Duodenal mucosa (tissue), 2 donors: Measurements from ENCODE around the gene RBKS.

ENCODE experiments used
- H3K27ac ChIP-seq: one replicate; pipeline ENCODE4 v1.7.0; 2013; ENCODE audit warnings: low read depth, low read length
- H3K27me3 ChIP-seq, 2 donors: one replicate each; pipeline ENCODE4 v1.7.0; 2013; ENCODE audit warnings: low read length in 2 of 2, control low read depth in 1 of 2; ENCODE audit not compliant: insufficient read depth in 2 of 2, control insufficient read depth in 1 of 2
- H3K36me3 ChIP-seq, 2 donors: one replicate each; pipeline ENCODE4 v1.7.0; 2013; ENCODE audit warnings: low read length in 2 of 2, control low read depth in 1 of 2; ENCODE audit not compliant: insufficient read depth in 2 of 2, control insufficient read depth in 1 of 2
- H3K4me1 ChIP-seq, 2 donors: one replicate each; pipeline ENCODE4 v1.7.0; 2013; ENCODE audit warnings: low read length in 2 of 2, control low read depth in 1 of 2; ENCODE audit not compliant: insufficient read depth in 2 of 2, control insufficient read depth in 1 of 2
- H3K4me3 ChIP-seq, 2 donors: one replicate each; pipeline ENCODE4 v1.7.0; 2013; ENCODE audit warnings: low read length in 2 of 2, low read depth in 1 of 2
- H3K9ac ChIP-seq, 2 donors: one replicate each; pipeline ENCODE4 v1.7.0; 2013; ENCODE audit warnings: low read length in 2 of 2, low read depth in 1 of 2
- H3K9me3 ChIP-seq, 2 donors: one replicate each; pipeline ENCODE4 v1.7.0; 2013; ENCODE audit warnings: low read length in 2 of 2, control low read depth in 1 of 2; ENCODE audit not compliant: control insufficient read depth in 1 of 2

RBKS gene

GRCh38 chr2:27798486-27798885 lies 91.7 kb downstream of the RBKS start:
- H3K9ac ChIP-seq, result no peak overlapping the region
- peaks cover 0 to 5% of the 10 kb centered on the region in 2 donors for H3K4me1 ChIP-seq
- H3K27ac ChIP-seq, result no peak overlapping the region
- H3K36me3 ChIP-seq, result peaks cover 0 to 8% of the 10 kb centered on the region in 2 donors
- no peak overlapping the region for H3K4me3 ChIP-seq
- no peaks in the 10 kb centered on the region for H3K27me3 ChIP-seq
- H3K9me3 ChIP-seq, result no peaks in the 10 kb centered on the region

GRCh38 chr2:27797841-27798240 lies 92.3 kb downstream of the RBKS start:
- H3K4me1 ChIP-seq, result peaks cover 0 to 5% of the 10 kb centered on the region in 2 donors
- no peak overlapping the region for H3K9ac ChIP-seq

GRCh38 chr2:27796791-27797765 lies 93.1 kb downstream of the RBKS start:
- no peak overlapping the region for H3K9ac ChIP-seq
- no peak overlapping the region for H3K27ac ChIP-seq
- H3K9me3 ChIP-seq, result no peaks in the 10 kb centered on the region
- H3K27me3 ChIP-seq, result no peaks in the 10 kb centered on the region
- no peak overlapping the region for H3K4me3 ChIP-seq
- H3K36me3 ChIP-seq, result peaks cover 0 to 8% of the 10 kb centered on the region in 2 donors
- peaks cover 0 to 5% of the 10 kb centered on the region in 2 donors for H3K4me1 ChIP-seq

More at GRCh38 chr2:27797841-27798240, 92.3 kb downstream of the RBKS start:
- Histone ChIP-seq H3K9me3 (no peaks in the 10 kb centered on the region), H3K27ac (no peak overlapping the region), H3K36me3 (peaks cover 0 to 8% of the 10 kb centered on the region in 2 donors), H3K27me3 (no peaks in the 10 kb centered on the region), H3K4me3 (no peak overlapping the region)

GRCh38 chr2:27795868-27796277 lies 94.3 kb downstream of the RBKS start:
- Histone ChIP-seq H3K27ac (no peak overlapping the region), H3K4me3 (no peak overlapping the region), H3K27me3 (no peaks in the 10 kb centered on the region), H3K36me3 (peaks cover 0 to 8% of the 10 kb centered on the region in 2 donors), H3K9ac (no peak overlapping the region), H3K9me3 (no peaks in the 10 kb centered on the region), H3K4me1 (peaks cover 0 to 5% of the 10 kb centered on the region in 2 donors)

- Histone ChIP-seq H3K9ac (no peak overlapping the region), H3K27ac (no peak overlapping the region)
Measured at GRCh38 chr2:27795093-27795834, 94.9 kb downstream of the RBKS start.

GRCh38 chr2:27792759-27793158 lies 97.4 kb downstream of the RBKS start:
- Histone ChIP-seq H3K36me3 (peaks cover 0 to 8% of the 10 kb centered on the region in 2 donors), H3K27ac (no peak overlapping the region), H3K9ac (no peak overlapping the region), H3K4me1 (peaks cover 0 to 5% of the 10 kb centered on the region in 2 donors), H3K27me3 (no peaks in the 10 kb centered on the region), H3K4me3 (no peak overlapping the region), H3K9me3 (no peaks in the 10 kb centered on the region)

More at GRCh38 chr2:27795093-27795834, 94.9 kb downstream of the RBKS start:
- no peak overlapping the region for H3K4me3 ChIP-seq
- H3K27me3 ChIP-seq, result no peaks in the 10 kb centered on the region
- H3K4me1 ChIP-seq, result peaks cover 0 to 5% of the 10 kb centered on the region in 2 donors
- peaks cover 0 to 8% of the 10 kb centered on the region in 2 donors for H3K36me3 ChIP-seq
- H3K9me3 ChIP-seq, result no peaks in the 10 kb centered on the region

- Histone ChIP-seq H3K27ac (no peak overlapping the region), H3K4me3 (no peak overlapping the region), H3K9ac (no peak overlapping the region), H3K9me3 (no peaks in the 10 kb centered on the region), H3K27me3 (no peaks in the 10 kb centered on the region), H3K36me3 (peaks cover 0 to 5% of the 10 kb centered on the region in 2 donors), H3K4me1 (peaks cover 0 to 4% of the 10 kb centered on the region in 2 donors)
Measured at GRCh38 chr2:27790796-27791195, 99.4 kb downstream of the RBKS start.

- Histone ChIP-seq H3K9me3 (no peaks in the 10 kb centered on the region), H3K27me3 (no peaks in the 10 kb centered on the region), H3K27ac (no peak overlapping the region), H3K36me3 (peaks cover 7 to 35% of the 10 kb centered on the region in 2 donors), H3K4me3 (no peak overlapping the region), H3K9ac (no peak overlapping the region), H3K4me1 (peaks cover 0 to 5% of the 10 kb centered on the region in 2 donors)
Measured at GRCh38 chr2:27782701-27783100, 107.5 kb downstream of the RBKS start.

GRCh38 chr2:27781496-27781895 lies 108.7 kb downstream of the RBKS start:
- H3K27me3 ChIP-seq, result no peaks in the 10 kb centered on the region
- H3K36me3 ChIP-seq, result peaks cover 7 to 36% of the 10 kb centered on the region in 2 donors
- no peak overlapping the region for H3K9ac ChIP-seq
- H3K27ac ChIP-seq, result no peak overlapping the region
- H3K4me3 ChIP-seq, result no peak overlapping the region
- H3K9me3 ChIP-seq, result no peaks in the 10 kb centered on the region
- peaks cover 0 to 7% of the 10 kb centered on the region in 2 donors for H3K4me1 ChIP-seq
